ENCODE data around the gene EIF4E2.

The EIF4E2 gene

DNA sequence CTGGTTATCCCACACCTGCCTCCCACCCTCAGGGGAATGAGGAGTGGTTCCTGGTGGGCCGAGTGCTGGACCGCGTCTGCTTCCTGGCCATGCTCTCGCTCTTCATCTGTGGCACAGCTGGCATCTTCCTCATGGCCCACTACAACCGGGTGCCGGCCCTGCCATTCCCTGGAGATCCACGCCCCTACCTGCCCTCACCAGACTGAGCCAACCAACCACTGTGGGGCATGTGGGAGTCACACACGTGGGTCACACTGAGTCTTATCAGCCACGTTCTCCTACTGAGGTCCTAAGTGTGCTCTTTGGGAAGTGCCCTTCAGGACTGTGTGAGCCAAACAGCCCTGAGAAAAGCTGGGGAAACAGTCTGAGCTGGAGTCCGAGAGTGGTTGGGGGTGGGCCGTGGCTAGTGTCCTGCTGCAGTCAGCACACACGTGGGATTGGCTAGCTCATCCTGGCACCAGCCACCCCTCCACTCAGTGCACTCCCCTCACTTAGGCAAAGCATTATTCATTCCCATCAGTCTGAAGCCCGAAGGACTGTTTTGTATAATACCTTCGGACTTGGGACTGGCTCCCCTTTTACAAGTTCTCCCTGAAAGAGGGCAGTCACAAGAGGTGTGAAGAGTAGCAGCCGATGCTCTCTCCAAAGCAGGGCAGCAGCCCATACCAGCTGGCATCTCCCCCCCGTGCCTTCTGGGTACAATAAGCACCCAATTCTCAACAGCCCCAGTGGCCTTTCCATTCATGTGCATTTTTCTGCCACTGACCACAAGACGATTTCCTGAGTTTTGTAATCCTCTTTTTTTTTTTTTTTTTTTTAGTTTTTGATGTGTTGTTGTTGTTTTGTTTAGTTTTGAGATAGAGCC is 4.7 kb upstream of the EIF4E2 start:
- peaks cover 33% of the 10 kb centered on the region for H3K79me2 ChIP-seq (ENCODE audit: insufficient read depth, low read length)
- H3K9me3 ChIP-seq (ENCODE audit: insufficient read depth, low read length) = no peaks in the 10 kb centered on the region
- no peak overlapping the region for H3K4me2 ChIP-seq (ENCODE audit: low read depth, low read length, poor library complexity, severe bottlenecking)
- H2AFZ ChIP-seq (ENCODE audit: low read depth, low read length, severe bottlenecking) = no peak overlapping the region
- TF ChIP-seq, protein P1, sequence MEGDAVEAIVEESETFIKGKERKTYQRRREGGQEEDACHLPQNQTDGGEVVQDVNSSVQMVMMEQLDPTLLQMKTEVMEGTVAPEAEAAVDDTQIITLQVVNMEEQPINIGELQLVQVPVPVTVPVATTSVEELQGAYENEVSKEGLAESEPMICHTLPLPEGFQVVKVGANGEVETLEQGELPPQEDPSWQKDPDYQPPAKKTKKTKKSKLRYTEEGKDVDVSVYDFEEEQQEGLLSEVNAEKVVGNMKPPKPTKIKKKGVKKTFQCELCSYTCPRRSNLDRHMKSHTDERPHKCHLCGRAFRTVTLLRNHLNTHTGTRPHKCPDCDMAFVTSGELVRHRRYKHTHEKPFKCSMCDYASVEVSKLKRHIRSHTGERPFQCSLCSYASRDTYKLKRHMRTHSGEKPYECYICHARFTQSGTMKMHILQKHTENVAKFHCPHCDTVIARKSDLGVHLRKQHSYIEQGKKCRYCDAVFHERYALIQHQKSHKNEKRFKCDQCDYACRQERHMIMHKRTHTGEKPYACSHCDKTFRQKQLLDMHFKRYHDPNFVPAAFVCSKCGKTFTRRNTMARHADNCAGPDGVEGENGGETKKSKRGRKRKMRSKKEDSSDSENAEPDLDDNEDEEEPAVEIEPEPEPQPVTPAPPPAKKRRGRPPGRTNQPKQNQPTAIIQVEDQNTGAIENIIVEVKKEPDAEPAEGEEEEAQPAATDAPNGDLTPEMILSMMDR (IDR thresholded peaks at IDR 0.05; ENCODE audit: insufficient read depth, low read length, poor library complexity, severe bottlenecking) = no peak
- TF ChIP-seq EZH2phosphoT487 (conservative IDR thresholded peaks at IDR 0.05; ENCODE audit: low read length) = no peak
- H3K9me2 ChIP-seq (replicated peaks; ENCODE audit: insufficient read depth, low read length) = no peaks in the 10 kb centered on the region
- no peaks in the 10 kb centered on the region; the same call in 1 of the 2 replicates for H4K20me1 ChIP-seq (ENCODE audit: low read depth, low read length)
- no peak overlapping the region for H3K4me3 ChIP-seq (ENCODE audit: insufficient read depth, low read length, poor library complexity, severe bottlenecking)
- no peaks in the 10 kb centered on the region for H3K36me3 ChIP-seq (ENCODE audit: low read length)
- no peaks in the 10 kb centered on the region for H3F3A ChIP-seq (ENCODE audit: insufficient read depth)
- H3K27ac ChIP-seq (ENCODE audit: low read depth, low read length) = no peak overlapping the region
- no peaks in the 10 kb centered on the region for H3K27me3 ChIP-seq (ENCODE audit: low read length)
- H3K9ac ChIP-seq (ENCODE audit: low read length) = no peak overlapping the region

DNA sequence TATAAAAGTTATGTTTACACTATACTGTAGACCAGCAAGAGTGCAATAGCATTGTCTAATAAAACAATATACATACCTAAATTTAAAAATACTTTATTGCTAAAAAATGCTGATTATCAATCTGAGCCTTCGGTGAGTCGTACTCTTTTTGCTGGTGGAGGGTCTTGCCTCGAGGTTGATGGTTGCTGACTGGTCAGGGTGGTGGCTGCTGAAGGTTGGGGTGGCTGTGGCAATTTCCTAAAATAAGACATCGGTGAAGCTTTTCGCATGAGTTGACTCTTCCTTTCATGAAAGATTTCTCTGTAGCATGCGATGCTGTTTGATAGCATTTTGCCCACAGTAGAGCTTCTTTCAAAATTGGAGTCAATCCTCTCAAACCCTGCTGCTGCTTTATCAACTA is 2.5 kb upstream of the EIF4E2 start:
- Histone ChIP-seq H3K4me3 (ENCODE audit: insufficient read depth, low read length, poor library complexity, severe bottlenecking) (no peak overlapping the region), H3K27me3 (ENCODE audit: low read length) (no peaks in the 10 kb centered on the region), H3K9me3 (ENCODE audit: insufficient read depth, low read length) (no peaks in the 10 kb centered on the region), H3K27ac (ENCODE audit: low read depth, low read length) (no peak overlapping the region), H4K20me1 (ENCODE audit: low read depth, low read length) (no peaks in the 10 kb centered on the region; the same call in 1 of the 2 replicates), H3F3A (ENCODE audit: insufficient read depth) (no peaks in the 10 kb centered on the region), H3K36me3 (ENCODE audit: low read length) (no peaks in the 10 kb centered on the region), H3K9ac (ENCODE audit: low read length) (no peak overlapping the region), H3K79me2 (ENCODE audit: insufficient read depth, low read length) (peaks cover 53% of the 10 kb centered on the region), H3K4me2 (ENCODE audit: low read depth, low read length, poor library complexity, severe bottlenecking) (no peak overlapping the region), H3K9me2 (replicated peaks; ENCODE audit: insufficient read depth, low read length) (no peaks in the 10 kb centered on the region), H2AFZ (ENCODE audit: low read depth, low read length, severe bottlenecking) (no peak overlapping the region)
- TF ChIP-seq EZH2phosphoT487 (conservative IDR thresholded peaks at IDR 0.05; ENCODE audit: low read length) = no peak
- TF ChIP-seq, protein P1 (IDR thresholded peaks at IDR 0.05; ENCODE audit: insufficient read depth, low read length, poor library complexity, severe bottlenecking) = no peak

DNA sequence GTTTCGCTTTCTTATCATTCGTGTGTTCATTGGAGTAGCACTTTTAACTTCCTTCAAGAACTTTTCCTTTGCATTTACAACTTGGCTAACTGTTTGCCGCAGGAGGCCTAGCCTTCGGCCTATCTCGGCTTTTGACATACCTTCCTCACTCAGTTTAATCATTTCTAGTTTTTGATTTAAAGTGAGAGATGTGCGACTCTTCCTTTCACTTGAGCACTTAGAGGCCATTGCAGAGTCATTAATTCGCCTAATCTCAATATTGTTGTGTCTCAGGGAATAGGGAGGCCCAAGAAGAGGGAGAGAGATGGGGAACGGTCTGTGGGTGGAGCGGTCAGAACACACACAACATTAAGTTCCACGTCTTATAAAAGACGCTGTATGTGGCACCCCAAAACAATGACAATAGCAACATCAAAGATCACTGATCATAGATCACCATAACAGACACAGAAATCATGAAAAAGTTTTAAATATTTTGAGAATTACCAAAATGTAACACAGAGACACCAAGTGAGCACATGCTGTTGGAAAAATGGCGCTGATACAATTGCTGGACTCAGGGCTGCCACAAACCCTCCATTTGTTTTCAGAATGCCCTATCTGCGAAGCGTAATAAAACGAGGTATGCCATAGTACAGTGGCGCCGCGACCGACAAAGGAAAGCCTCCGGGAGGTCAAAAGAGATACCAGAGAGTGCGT is 685 bp upstream of the EIF4E2 start:
- Histone ChIP-seq H4K20me1 (ENCODE audit: low read depth, low read length) (no peaks in the 10 kb centered on the region; the same call in 1 of the 2 replicates), H3K27ac (ENCODE audit: low read depth, low read length) (peak overlapping the region; percentile 83), H3K4me2 (ENCODE audit: low read depth, low read length, poor library complexity, severe bottlenecking) (peak overlapping the region; percentile 80), H3K27me3 (ENCODE audit: low read length) (no peaks in the 10 kb centered on the region), H3K9me2 (replicated peaks; ENCODE audit: insufficient read depth, low read length) (no peaks in the 10 kb centered on the region), H3K4me3 (ENCODE audit: insufficient read depth, low read length, poor library complexity, severe bottlenecking) (peak overlapping the region; percentile 88), H3K79me2 (ENCODE audit: insufficient read depth, low read length) (peaks cover 71% of the 10 kb centered on the region), H3K9ac (ENCODE audit: low read length) (peak overlapping the region; percentile 93), H3K9me3 (ENCODE audit: insufficient read depth, low read length) (no peaks in the 10 kb centered on the region), H2AFZ (ENCODE audit: low read depth, low read length, severe bottlenecking) (peak overlapping the region; percentile 83), H3F3A (ENCODE audit: insufficient read depth) (no peaks in the 10 kb centered on the region), H3K36me3 (ENCODE audit: low read length) (no peaks in the 10 kb centered on the region)
- TF ChIP-seq, protein P1 (IDR thresholded peaks at IDR 0.05; ENCODE audit: insufficient read depth, low read length, poor library complexity, severe bottlenecking) = no peak

Measured in SU-DHL-6 (cell line).